ENCODE data around the gene MED22.
"Not testable (repeated sequence)": the region's sequence is repeated elsewhere in the genome, so short reads cannot be mapped to it uniquely, and the experiment has no call there.

MED22 gene

GRCh38 chr9:133304158-133304470 is 43.8 kb downstream of the MED22 start:
- Mint-ChIP-seq H3K4me1 (ENCODE audit: low read depth) (no peaks in the 10 kb centered on the region), H3K27ac (no peak overlapping the region), H3K9me3 (no peaks in the 10 kb centered on the region), H3K27me3 (ENCODE audit: low read depth) (no peaks in the 10 kb centered on the region), H3K36me3 (ENCODE audit: low read depth) (no peaks in the 10 kb centered on the region), H3K4me3 (no peak overlapping the region)

DNA sequence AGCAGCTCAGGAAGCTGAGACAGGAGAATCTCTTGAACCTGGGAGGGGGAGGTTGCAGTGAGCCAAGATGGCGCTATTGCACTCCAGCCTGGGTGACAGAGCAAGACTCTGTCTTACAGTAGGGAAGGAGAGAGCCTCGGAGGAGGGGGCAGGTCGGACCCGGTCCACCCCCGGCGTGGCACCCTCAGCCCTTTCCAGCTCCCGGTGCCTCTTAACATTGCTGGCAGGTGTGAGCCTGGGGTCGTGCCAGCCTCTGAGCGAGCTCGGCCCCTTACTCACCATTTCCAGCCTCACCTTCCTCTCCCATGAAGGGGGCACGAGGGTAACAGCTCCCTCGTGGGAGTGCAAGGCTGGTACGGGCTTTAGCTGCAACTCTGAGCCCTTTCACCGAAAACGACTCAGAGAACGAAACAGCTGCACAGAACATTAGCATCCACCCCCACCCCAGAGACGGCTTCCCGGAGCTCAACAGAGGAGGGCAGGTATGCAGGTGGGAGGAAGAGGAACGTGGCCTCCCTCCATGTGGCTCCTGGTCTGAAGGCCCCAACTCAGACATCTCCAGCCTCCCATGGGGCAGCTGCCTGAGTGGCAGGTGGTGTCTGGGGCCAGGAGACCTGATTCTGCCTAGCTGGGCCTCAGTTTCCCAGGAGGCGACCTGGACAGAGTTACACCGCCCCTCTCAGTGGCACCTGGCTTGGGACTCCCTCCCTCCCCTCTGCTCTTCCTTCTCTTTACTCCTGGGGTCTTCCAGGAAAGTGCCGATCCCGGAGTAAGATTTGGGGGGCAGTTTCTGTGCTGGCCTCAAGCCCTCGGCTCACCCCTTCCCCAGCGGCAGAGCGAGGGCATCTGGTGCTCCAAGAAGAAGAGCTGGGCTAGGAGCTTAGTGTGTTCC is 44.4 kb downstream of the MED22 start:
- no peaks in the 10 kb centered on the region for H3K27me3 Mint-ChIP-seq (ENCODE audit: low read depth)
- no peak overlapping the region for H3K4me3 Mint-ChIP-seq
- no peaks in the 10 kb centered on the region for H3K4me1 Mint-ChIP-seq (ENCODE audit: low read depth)
- no peaks in the 10 kb centered on the region for H3K36me3 Mint-ChIP-seq (ENCODE audit: low read depth)
- no peaks in the 10 kb centered on the region for H3K9me3 Mint-ChIP-seq
- no peak overlapping the region for H3K27ac Mint-ChIP-seq

DNA sequence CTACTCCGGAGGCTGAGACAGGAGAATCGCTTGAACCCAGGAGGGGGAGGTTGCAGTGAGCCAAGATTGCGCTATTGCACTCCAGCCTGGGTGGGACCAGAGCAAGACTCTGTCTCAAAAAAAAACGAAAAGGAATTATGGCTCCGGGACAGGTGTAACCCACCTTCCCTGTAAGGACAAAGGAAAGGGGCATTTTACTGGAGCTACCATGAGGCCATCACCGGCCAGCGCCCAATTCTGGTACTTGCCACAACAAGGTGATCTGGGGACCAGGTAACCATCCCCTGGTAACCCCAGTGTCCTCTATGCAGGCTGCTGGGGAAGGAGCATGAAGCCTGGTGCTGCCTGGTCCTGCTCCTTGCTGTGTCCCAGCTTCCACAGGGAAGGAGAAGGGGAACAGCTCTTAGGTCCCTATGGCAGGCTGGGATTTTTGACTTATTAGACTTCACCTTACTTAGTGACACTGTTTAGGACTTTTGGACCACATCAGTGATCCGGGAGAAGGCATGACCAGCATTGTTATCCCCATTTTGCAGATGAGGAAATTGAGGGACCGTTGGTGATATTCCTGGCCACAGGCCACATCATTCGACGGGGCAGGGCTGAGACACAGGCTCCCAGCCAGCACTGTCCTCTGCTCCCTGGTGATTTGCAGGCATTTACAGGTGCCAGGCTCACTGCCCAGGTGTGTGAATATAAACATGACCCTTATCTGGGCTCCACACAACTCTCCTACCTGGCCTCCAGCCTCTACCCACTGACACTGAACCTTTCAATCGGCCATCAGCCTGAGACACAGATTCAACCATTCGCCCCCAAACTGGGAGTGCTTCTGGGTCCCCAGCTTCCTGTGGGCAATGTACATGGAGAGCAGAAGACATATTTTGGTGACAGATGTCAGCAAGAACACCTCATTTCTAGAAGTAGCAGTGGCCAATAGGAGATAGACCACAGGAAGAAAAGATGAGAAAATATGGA is 46.4 kb downstream of the MED22 start:
- Mint-ChIP-seq H3K27ac (no peak overlapping the region), H3K4me1 (ENCODE audit: low read depth) (no peaks in the 10 kb centered on the region), H3K27me3 (ENCODE audit: low read depth) (peaks cover 4% of the 10 kb centered on the region), H3K4me3 (no peak overlapping the region), H3K9me3 (no peaks in the 10 kb centered on the region), H3K36me3 (ENCODE audit: low read depth) (no peaks in the 10 kb centered on the region)

DNA sequence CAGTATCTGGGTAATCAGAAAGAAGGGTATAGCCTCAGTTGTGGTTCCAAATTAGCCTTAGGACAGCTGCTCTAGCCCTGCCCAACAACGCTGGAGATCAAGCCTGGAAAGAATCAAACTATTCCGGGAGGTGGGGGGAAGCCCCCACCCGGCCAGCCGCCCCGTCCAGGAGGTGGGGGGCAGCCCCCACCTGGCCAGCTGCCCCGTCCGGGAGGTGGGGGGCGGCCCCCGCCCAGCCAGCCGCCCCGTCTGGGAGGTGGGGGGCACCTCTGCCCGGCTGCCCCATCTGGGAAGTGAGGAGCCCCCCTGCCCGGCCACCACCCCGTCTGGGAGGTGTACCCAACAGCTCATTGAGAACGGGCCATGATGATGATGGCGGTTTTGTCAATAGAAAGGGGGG is 47.9 kb downstream of the MED22 start:
- H3K36me3 Mint-ChIP-seq (ENCODE audit: low read depth); H3K9me3 Mint-ChIP-seq; H3K4me3 Mint-ChIP-seq; H3K4me1 Mint-ChIP-seq (ENCODE audit: low read depth); H3K27me3 Mint-ChIP-seq (ENCODE audit: low read depth); H3K27ac Mint-ChIP-seq: not testable (repeated sequence)

- Mint-ChIP-seq H3K36me3 (ENCODE audit: low read depth) (no peaks in the 10 kb centered on the region), H3K4me1 (ENCODE audit: low read depth) (no peaks in the 10 kb centered on the region), H3K27ac (no peak overlapping the region), H3K27me3 (ENCODE audit: low read depth) (peaks cover 13% of the 10 kb centered on the region), H3K9me3 (peaks cover 34% of the 10 kb centered on the region), H3K4me3 (no peak overlapping the region)
Observed at GRCh38 chr9:133294257-133294656, 53.7 kb downstream of the MED22 start.

- Mint-ChIP-seq H3K27me3 (ENCODE audit: low read depth) (peaks cover 9% of the 10 kb centered on the region), H3K27ac (no peak overlapping the region), H3K4me1 (ENCODE audit: low read depth) (no peaks in the 10 kb centered on the region), H3K4me3 (no peak overlapping the region), H3K9me3 (peaks cover 34% of the 10 kb centered on the region), H3K36me3 (ENCODE audit: low read depth) (no peaks in the 10 kb centered on the region)
Observed at GRCh38 chr9:133290751-133291302, 57.1 kb downstream of the MED22 start.

Measured in T-helper 1 cell treated with Interleukin-12 subunit alpha and Interleukin-12 subunit beta and Interleukin-4 antibody, amounts not matched to agents 30 μg/mL and 1 μg/mL, for 36 hours (primary cell).